ENCODE results near the gene TALDO1.

The TALDO1 gene

GRCh38 chr11:799641-800316 lies 52.5 kb downstream of the TALDO1 start:
- no peak for DNase-seq (ENCODE audit: low read depth)

GRCh38 chr11:800473-800872 lies 53.2 kb downstream of the TALDO1 start:
- DNase-seq (ENCODE audit: low read depth), result no peak

GRCh38 chr11:801097-801780 lies 54.0 kb downstream of the TALDO1 start:
- no peak for DNase-seq (ENCODE audit: low read depth)

GRCh38 chr11:802018-802617 lies 54.9 kb downstream of the TALDO1 start:
- no peak for DNase-seq (ENCODE audit: low read depth)

- no peak for DNase-seq (ENCODE audit: low read depth)
Observed at GRCh38 chr11:802693-803466, 55.6 kb downstream of the TALDO1 start.

- no peak for DNase-seq (ENCODE audit: low read depth)
Observed at GRCh38 chr11:803467-803742, 56.1 kb downstream of the TALDO1 start.

GRCh38 chr11:803770-804598 lies 56.7 kb downstream of the TALDO1 start:
- DNase-seq (ENCODE audit: low read depth), result no peak

- DNase-seq (ENCODE audit: low read depth), result no peak
Observed at GRCh38 chr11:804599-804964, 57.3 kb downstream of the TALDO1 start.

GRCh38 chr11:808427-809286 lies 61.4 kb downstream of the TALDO1 start:
- no peak for DNase-seq (ENCODE audit: low read depth)

- peak; percentile 96 for DNase-seq (ENCODE audit: low read depth)
Observed at GRCh38 chr11:809287-810039, 62.2 kb downstream of the TALDO1 start, which contains the start of gene RPLP2. RPLP2 (plus strand) TSS chr11:809967; CDS start chr11:810235, 268 bp downstream.

GRCh38 chr11:810040-810567 lies 62.8 kb downstream of the TALDO1 start:
- DNase-seq (ENCODE audit: low read depth), result no peak

GRCh38 chr11:811446-812245 lies 64.4 kb downstream of the TALDO1 start:
- no peak for DNase-seq (ENCODE audit: low read depth)

GRCh38 chr11:812390-812789 lies 65.1 kb downstream of the TALDO1 start:
- no peak for DNase-seq (ENCODE audit: low read depth)

GRCh38 chr11:813072-813455 lies 65.8 kb downstream of the TALDO1 start:
- no peak for DNase-seq (ENCODE audit: low read depth)

- DNase-seq (ENCODE audit: low read depth), result no peak
Observed at GRCh38 chr11:813456-814096, 66.3 kb downstream of the TALDO1 start.
